G401.6 (cell line): ENCODE measurements around the gene PLCH1.

Source experiments
- FAIRE-seq: peaks from 2 replicates; lab custom pipeline; 2012; peaks lifted over from hg19 to GRCh38; lab: Jason Lieb, UNC

Gene PLCH1

GRCh38 chr3:155682426-155683343 lies 62.2 kb downstream of the PLCH1 start:
- no peak for FAIRE-seq

- FAIRE-seq, result no peak
Measured at GRCh38 chr3:155676252-155676981, 68.5 kb downstream of the PLCH1 start.

- FAIRE-seq, result no peak
Measured at GRCh38 chr3:155675094-155675493, 69.8 kb downstream of the PLCH1 start.

- FAIRE-seq, result no peak
Measured at GRCh38 chr3:155673421-155673820, 71.5 kb downstream of the PLCH1 start.

GRCh38 chr3:155670335-155670734 lies 74.5 kb downstream of the PLCH1 start:
- FAIRE-seq, result no peak

- no peak for FAIRE-seq
Measured at GRCh38 chr3:155667988-155668387, 76.9 kb downstream of the PLCH1 start.

GRCh38 chr3:155664925-155665695 lies 79.8 kb downstream of the PLCH1 start:
- FAIRE-seq, result no peak

- no peak for FAIRE-seq
Measured at GRCh38 chr3:155663467-155664212, 81.2 kb downstream of the PLCH1 start.

GRCh38 chr3:155661760-155662159 lies 83.1 kb downstream of the PLCH1 start:
- FAIRE-seq, result no peak

- no peak for FAIRE-seq
Measured at GRCh38 chr3:155661042-155661441, 83.8 kb downstream of the PLCH1 start.

GRCh38 chr3:155658671-155659261 lies 86.1 kb downstream of the PLCH1 start:
- no peak for FAIRE-seq

GRCh38 chr3:155658006-155658405 lies 86.9 kb downstream of the PLCH1 start:
- no peak for FAIRE-seq

- no peak for FAIRE-seq
Measured at GRCh38 chr3:155657161-155657560, 87.7 kb downstream of the PLCH1 start.

- FAIRE-seq, result no peak
Measured at GRCh38 chr3:155656466-155656865, 88.4 kb downstream of the PLCH1 start.

GRCh38 chr3:155651489-155652218 lies 93.2 kb downstream of the PLCH1 start:
- FAIRE-seq, result peak; percentile 48

- FAIRE-seq, result no peak
Measured at GRCh38 chr3:155648013-155648591, 96.8 kb downstream of the PLCH1 start.

GRCh38 chr3:155647206-155647605 lies 97.7 kb downstream of the PLCH1 start:
- FAIRE-seq, result no peak

GRCh38 chr3:155646669-155647068 lies 98.2 kb downstream of the PLCH1 start:
- no peak for FAIRE-seq

GRCh38 chr3:155646128-155646527 lies 98.7 kb downstream of the PLCH1 start:
- no peak for FAIRE-seq

GRCh38 chr3:155643581-155644165 lies 101.2 kb downstream of the PLCH1 start:
- FAIRE-seq, result no peak
